Endothelial cell of umbilical vein (primary cell): ENCODE measurements around the gene TSPAN9. TPM values are rescaled to one million over a fixed set of nuclear protein-coding genes. Genes with fewer than 3 reads are reported as not detected.

Source experiments
- BruUV-seq: library from RNA; stranded (reverse); fragments of 400-500 nt; replicated peaks from 2 replicates; lab custom pipeline; 2021; lab: Mats Ljungman, UMichigan
- CTCF ChIA-PET: fragments of 300-600, 350-600 bp; sonication (Branson Sonifier 250); formaldehyde crosslinking; loops from one replicate; lab custom pipeline; 2021; ENCODE audit warnings: antibody characterized with exemption, inconsistent platforms; lab: Charles Lee
- POLR2A ChIA-PET: fragments of 300-600, 350-600 bp; sonication (Branson Sonifier 250); formaldehyde crosslinking; loops from one replicate; lab custom pipeline; 2021; ENCODE audit warnings: antibody characterized with exemption, inconsistent platforms; lab: Charles Lee
- DNase-seq: peaks from one replicate; pipeline ENCODE4 v3.0.0-alpha.2; 2011; ENCODE audit warnings: low read depth, low spot score
- FAIRE-seq: peaks from 2 replicates; lab custom pipeline; 2011; peaks lifted over from hg19 to GRCh38; lab: Jason Lieb, UNC
- H2AFZ ChIP-seq: 2 replicates; pipeline ENCODE4 v1.6.0; 2012; ENCODE audit warnings: low read depth, low read length, control low read depth, inconsistent platforms
- H3K27ac ChIP-seq: 2 replicates; pipeline ENCODE4 v1.5.1; 2011; ENCODE audit warnings: low read depth, mild to moderate bottlenecking, control low read depth, low read length, moderate library complexity; ENCODE audit not compliant: insufficient read depth
- H3K27me3 ChIP-seq, 2 experiments: 2 replicates each; pipeline versions ENCODE4 v1.6.0 to v1.6.1; 2011; ENCODE audit warnings: low read length in 2 of 2, mixed read lengths in 1 of 2; ENCODE audit not compliant: control insufficient read depth in 2 of 2, insufficient read depth in 2 of 2
- H3K36me3 ChIP-seq, 2 experiments: 2 replicates in 1 of 2; 3 replicates in 1 of 2; pipeline ENCODE4 v1.5.1; 2011; ENCODE audit warnings: low read length in 2 of 2, mild to moderate bottlenecking in 1 of 2, moderate library complexity in 1 of 2; ENCODE audit not compliant: control insufficient read depth in 2 of 2, insufficient read depth in 2 of 2; ENCODE audit errors: extremely low read depth in 1 of 2
- H3K4me1 ChIP-seq: 3 replicates; pipeline ENCODE4 v1.5.1; 2011; ENCODE audit warnings: mild to moderate bottlenecking, low read length; ENCODE audit not compliant: control insufficient read depth, insufficient read depth; ENCODE audit errors: extremely low read depth
- H3K4me2 ChIP-seq: 2 replicates; pipeline ENCODE4 v1.6.1; 2011; ENCODE audit warnings: low read length, control low read depth, mixed read lengths; ENCODE audit not compliant: insufficient read depth
- H3K4me3 ChIP-seq, 3 experiments: fragments of 200-600 bp in 1 of 3; sonication (generic), shearing (Covaris generic) in 1 of 3; replicated peaks in 1 of 3; 2 replicates each; pipeline ENCODE4 v1.5.1; 2011 to 2016; ENCODE audit warnings: control low read depth in 3 of 3, low read length in 3 of 3, mild to moderate bottlenecking in 2 of 3, inconsistent platforms in 1 of 3, low read depth in 1 of 3, moderate library complexity in 1 of 3; ENCODE audit not compliant: insufficient read depth in 1 of 3
- H3K79me2 ChIP-seq: 2 replicates; pipeline ENCODE4 v1.6.0; 2012; ENCODE audit warnings: low read length, inconsistent platforms; ENCODE audit not compliant: control insufficient read depth, insufficient read depth
- H3K9ac ChIP-seq: replicated peaks from 2 replicates; pipeline ENCODE3; 2011; ENCODE audit warnings: low read length, control low read depth; ENCODE audit not compliant: insufficient read depth; ENCODE audit errors: extremely low read depth
- H3K9me1 ChIP-seq: replicated peaks from 3 replicates; pipeline ENCODE4 v1.6.0; 2011; ENCODE audit warnings: mild to moderate bottlenecking, low read length; ENCODE audit not compliant: control insufficient read depth, insufficient read depth; ENCODE audit errors: extremely low read depth
- H3K9me3 ChIP-seq: replicated peaks from 2 replicates; pipeline ENCODE4 v1.5.1; 2012; ENCODE audit warnings: low read length, inconsistent platforms; ENCODE audit not compliant: control insufficient read depth, insufficient read depth
- H4K20me1 ChIP-seq: replicated peaks from 2 replicates; pipeline ENCODE3; 2011; ENCODE audit warnings: mild to moderate bottlenecking, low read length; ENCODE audit not compliant: control insufficient read depth, insufficient read depth; ENCODE audit errors: extremely low read depth
- EZH2 ChIP-seq: IDR thresholded peaks from 2 replicates; pipeline ENCODE4 v1.6.1; 2012; ENCODE audit warnings: borderline replicate concordance, low read depth, mild to moderate bottlenecking, moderate library complexity, low read length, inconsistent platforms; ENCODE audit not compliant: severe bottlenecking
- FOS ChIP-seq: IDR thresholded peaks from 2 replicates; pipeline ENCODE4 v1.6.1; 2011; ENCODE audit warnings: mild to moderate bottlenecking, low read length, moderate library complexity, borderline replicate concordance; ENCODE audit not compliant: insufficient read depth
- JUN ChIP-seq: IDR thresholded peaks from 2 replicates; pipeline ENCODE4 v1.6.1; 2011; ENCODE audit warnings: borderline replicate concordance, low read depth; ENCODE audit not compliant: insufficient read length, insufficient read depth
- MYC ChIP-seq: IDR thresholded peaks from one replicate; pipeline ENCODE4 v1.6.1; 2011; ENCODE audit warnings: mild to moderate bottlenecking, low read depth, low read length
- POLR2A ChIP-seq: IDR thresholded peaks from 2 replicates; pipeline ENCODE4 v1.6.1; 2012; ENCODE audit warnings: low read depth, mild to moderate bottlenecking, control low read depth, low read length
- POLR2AphosphoS5 ChIP-seq: IDR thresholded peaks from 2 replicates; pipeline ENCODE4 v1.6.1; 2012; ENCODE audit warnings: low read depth, mild to moderate bottlenecking, control low read depth, low read length, moderate library complexity; ENCODE audit not compliant: insufficient read depth
- dilution Hi-C: fragments of 300-500 bp; cut with MboI; formaldehyde crosslinking; loops from one replicate; pipeline ENCODE4 v1.15.0; 2019; ENCODE audit warnings: low sequenced_read_pairs; ENCODE audit not compliant: extremely low pct_ligation_motif_present
- intact Hi-C: fragments of 100-400 bp; cut with micrococcal nuclease; formaldehyde crosslinking; loops from one replicate; pipeline ENCODE4 v1.10.0; 2022
- polyA plus RNA-seq, 4 experiments: library from polyadenylated mRNA; depleted of rRNA in 3 of 4; stranded (reverse) in 3 of 4; unstranded in 1 of 4; fragments of >200 nt; gene quantifications; 2 replicates each; pipeline versions ENCODE4 v1.2.1 to v1.2.3, GENCODE V29; 2011 to 2012; ENCODE audit warnings: missing spikeins in 1 of 4
- total RNA-seq: library from RNA; stranded (reverse); gene quantifications from 2 replicates; pipeline ENCODE4 v1.2.3, GENCODE V29; 2021
- TF ChIP-seq, protein P1 (sequence below), 2 donors: IDR thresholded peaks; 1 replicate in 1 of 2; 2 replicates in 1 of 2; pipeline ENCODE4 v1.5.1; 2011; ENCODE audit warnings: low read length in 2 of 2, mild to moderate bottlenecking in 2 of 2, moderate library complexity in 2 of 2, control low read depth in 1 of 2, inconsistent platforms in 1 of 2, low read depth in 1 of 2; ENCODE audit not compliant: insufficient read depth in 1 of 2; ENCODE audit errors: extremely low read depth in 1 of 2

TSPAN9 gene
- total and polyA plus RNA-seq, 2 donors (not counting 3 experiments of a cell fraction or from before 2014, with no cell fraction given) = 43.3 to 66.8 TPM

DNA sequence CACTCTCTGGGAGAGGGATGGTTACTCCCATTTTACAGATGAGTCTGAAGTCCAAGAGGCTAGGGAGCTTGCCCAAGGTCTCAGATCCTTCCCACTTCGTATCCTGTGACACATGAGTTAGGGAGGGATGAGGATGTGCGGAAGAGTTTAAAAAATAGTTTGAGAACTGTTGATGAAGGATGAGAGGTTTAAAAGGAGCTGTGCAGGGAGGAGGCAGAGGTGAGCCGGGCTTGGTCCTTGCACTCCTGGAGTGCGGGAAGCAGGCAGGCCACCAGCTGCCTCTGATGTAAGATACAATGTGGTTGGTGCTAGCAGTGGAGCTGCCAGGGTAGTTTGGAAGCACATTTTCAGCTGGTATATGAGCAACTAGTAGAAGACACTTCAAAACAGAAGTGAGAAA is 46.5 kb downstream of the TSPAN9 start:
- peak; percentile 28 for DNase-seq
- CTCF ChIA-PET = interaction anchor here (1.0 to 4.0 kb wide), 17 partner anchors 10 to 250 kb away, joined by 3 to 62 read pairs (median 5); no protein-coding TSS in a partner anchor
- TF ChIP-seq POLR2A = no peak
- TF ChIP-seq POLR2AphosphoS5 = no peak
- TF ChIP-seq FOS = no peak
- Histone ChIP-seq H3K27me3 (no peaks in the 10 kb centered on the region), H3K36me3 (peaks cover 0 to 1% of the 10 kb centered on the region in 2 experiments), H4K20me1 (no peaks in the 10 kb centered on the region), H3K27ac (peak overlapping the region; percentile 65), H3K4me3 (no peak overlapping the region), H3K79me2 (no peaks in the 10 kb centered on the region), H3K9ac (no peak overlapping the region), H3K4me2 (no peak overlapping the region), H3K9me3 (no peaks in the 10 kb centered on the region), H2AFZ (no peak overlapping the region), H3K9me1 (no peaks in the 10 kb centered on the region), H3K4me1 (peaks cover 18% of the 10 kb centered on the region)
- peak; percentile 47 for FAIRE-seq
- POLR2A ChIA-PET = interaction anchor here (0.7 to 2.0 kb wide), 4 partner anchors 26 to 109 kb away, joined by 3 to 9 read pairs (median 4); no protein-coding TSS in a partner anchor
- intact Hi-C loops = loop anchor here (1.0 kb wide), 3 partner anchors 26 to 50 kb away; no protein-coding TSS in a partner anchor
- BruUV-seq = no TSS peak
- dilution Hi-C loops = no loop called here

DNA sequence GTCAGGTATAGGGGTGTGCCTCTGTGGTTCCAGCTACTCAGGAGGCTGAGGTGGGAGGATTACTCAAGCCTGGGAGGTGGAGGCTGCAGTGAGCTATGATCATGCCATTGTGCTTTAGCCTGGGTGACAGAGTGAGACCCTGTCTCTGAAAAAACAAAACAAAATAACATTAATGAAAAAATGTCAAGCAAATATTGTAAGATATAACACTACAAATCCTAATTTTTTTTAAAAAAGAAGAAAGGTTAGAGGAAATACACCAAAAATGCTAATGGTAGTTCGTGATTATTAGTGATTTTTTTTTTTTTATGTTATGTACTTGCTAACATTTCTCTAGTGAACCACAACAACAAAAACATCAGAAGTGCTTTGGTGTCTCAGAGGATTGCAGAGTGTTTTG is 47.7 kb downstream of the TSPAN9 start:
- H3K4me1 ChIP-seq = peaks cover 27% of the 10 kb centered on the region
- CTCF ChIA-PET = interaction anchor here (1.6 kb wide), 1 partner anchor 176 kb away, joined by 5 read pairs; no protein-coding TSS in a partner anchor
- no peaks in the 10 kb centered on the region for H3K9me1 ChIP-seq
- DNase-seq (no peak), FAIRE-seq (peak; percentile 31)
- no peak overlapping the region for H3K4me2 ChIP-seq
- dilution Hi-C loops = no loop called here
- TF ChIP-seq JUN (no peak), EZH2 (no peak), MYC (no peak)
- TF ChIP-seq, protein P1, sequence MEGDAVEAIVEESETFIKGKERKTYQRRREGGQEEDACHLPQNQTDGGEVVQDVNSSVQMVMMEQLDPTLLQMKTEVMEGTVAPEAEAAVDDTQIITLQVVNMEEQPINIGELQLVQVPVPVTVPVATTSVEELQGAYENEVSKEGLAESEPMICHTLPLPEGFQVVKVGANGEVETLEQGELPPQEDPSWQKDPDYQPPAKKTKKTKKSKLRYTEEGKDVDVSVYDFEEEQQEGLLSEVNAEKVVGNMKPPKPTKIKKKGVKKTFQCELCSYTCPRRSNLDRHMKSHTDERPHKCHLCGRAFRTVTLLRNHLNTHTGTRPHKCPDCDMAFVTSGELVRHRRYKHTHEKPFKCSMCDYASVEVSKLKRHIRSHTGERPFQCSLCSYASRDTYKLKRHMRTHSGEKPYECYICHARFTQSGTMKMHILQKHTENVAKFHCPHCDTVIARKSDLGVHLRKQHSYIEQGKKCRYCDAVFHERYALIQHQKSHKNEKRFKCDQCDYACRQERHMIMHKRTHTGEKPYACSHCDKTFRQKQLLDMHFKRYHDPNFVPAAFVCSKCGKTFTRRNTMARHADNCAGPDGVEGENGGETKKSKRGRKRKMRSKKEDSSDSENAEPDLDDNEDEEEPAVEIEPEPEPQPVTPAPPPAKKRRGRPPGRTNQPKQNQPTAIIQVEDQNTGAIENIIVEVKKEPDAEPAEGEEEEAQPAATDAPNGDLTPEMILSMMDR (IDR thresholded peaks at IDR 0.05; ENCODE audit: extremely low read depth in 1 of 2, insufficient read depth in 1 of 2, low read depth in 1 of 2, low read length in 2 of 2) = no peak
- no TSS peak for BruUV-seq
- POLR2A ChIA-PET = no interaction called here
- H3K9ac ChIP-seq = no peak overlapping the region
- no peak overlapping the region for H3K27ac ChIP-seq
- H3K79me2 ChIP-seq = no peaks in the 10 kb centered on the region
- no peaks in the 10 kb centered on the region for H3K9me3 ChIP-seq
- no peak overlapping the region for H3K4me3 ChIP-seq
- H3K36me3 ChIP-seq = peaks cover 0 to 1% of the 10 kb centered on the region in 2 experiments
- H2AFZ ChIP-seq = no peak overlapping the region
- no peaks in the 10 kb centered on the region for H4K20me1 ChIP-seq
- H3K27me3 ChIP-seq = no peaks in the 10 kb centered on the region
- intact Hi-C loops = no loop called here
